Osteocyte (in vitro differentiated cells): ENCODE data around the gene FARSB. TPM values are rescaled to one million over a fixed set of nuclear protein-coding genes. Genes with fewer than 3 reads are reported as not detected.
"Not testable (repeated sequence)": the region's sequence is repeated elsewhere in the genome, so short reads cannot be mapped to it uniquely, and the experiment has no call there.

Experiments
- DNase-seq: peaks from one replicate; pipeline ENCODE4 v3.0.0; 2021; ENCODE audit warnings: mixed read lengths; ENCODE audit not compliant: unreplicated experiment; ENCODE audit errors: extremely low spot score
- H3K27ac Mint-ChIP-seq: one replicate; pipeline ENCODE4 v1.8.0; 2021; ENCODE audit warnings: mild to moderate bottlenecking, mixed read lengths; ENCODE audit not compliant: unreplicated experiment
- H3K27me3 Mint-ChIP-seq: one replicate; pipeline ENCODE4 v1.8.0; 2021; ENCODE audit warnings: mixed read lengths; ENCODE audit not compliant: unreplicated experiment
- H3K36me3 Mint-ChIP-seq: one replicate; pipeline ENCODE4 v1.8.0; 2021; ENCODE audit warnings: mixed read lengths; ENCODE audit not compliant: unreplicated experiment
- H3K4me1 Mint-ChIP-seq: one replicate; pipeline ENCODE4 v1.8.0; 2021; ENCODE audit warnings: mixed read lengths; ENCODE audit not compliant: unreplicated experiment
- H3K4me3 Mint-ChIP-seq: one replicate; pipeline ENCODE4 v1.8.0; 2021; ENCODE audit warnings: mild to moderate bottlenecking, moderate library complexity, mixed read lengths; ENCODE audit not compliant: unreplicated experiment
- H3K9me3 Mint-ChIP-seq: one replicate; pipeline ENCODE4 v1.8.0; 2021; ENCODE audit warnings: mixed read lengths; ENCODE audit not compliant: unreplicated experiment
- CTCF ChIP-seq: fragments of 200-600 bp; sonication (generic); IDR thresholded peaks from 2 replicates; pipeline ENCODE4 v1.5.0; 2021; ENCODE audit warnings: antibody characterized with exemption, mild to moderate bottlenecking, moderate library complexity
- total RNA-seq: library from RNA; stranded (reverse); gene quantifications from 2 replicates; pipeline ENCODE4 v1.2.1, GENCODE V29; 2021

Gene FARSB
- total RNA-seq, 1 donor from 2014 or later: 15.8 TPM

- Mint-ChIP-seq H3K27me3 (no peaks in the 10 kb centered on the region), H3K9me3 (no peaks in the 10 kb centered on the region)
- TF ChIP-seq CTCF: no peak
These were observed 64.2 kb downstream of the FARSB start for GRCh38 chr2:222591661-222592060.

GRCh38 chr2:222584589-222584988, 71.3 kb downstream of the FARSB start:
- not testable (repeated sequence) for H3K4me1 Mint-ChIP-seq, H3K9me3 Mint-ChIP-seq, H3K4me3 Mint-ChIP-seq, H3K27ac Mint-ChIP-seq, DNase-seq, H3K27me3 Mint-ChIP-seq
- peaks cover 35% of the 10 kb centered on the region for H3K36me3 Mint-ChIP-seq

More at GRCh38 chr2:222591661-222592060, 64.2 kb downstream of the FARSB start:
- peaks cover 18% of the 10 kb centered on the region for H3K36me3 Mint-ChIP-seq
- no peak for DNase-seq
- H3K4me3 Mint-ChIP-seq: no peak overlapping the region
- peaks cover 13% of the 10 kb centered on the region for H3K4me1 Mint-ChIP-seq
- H3K27ac Mint-ChIP-seq: no peak overlapping the region

GRCh38 chr2:222582928-222583327, 73.0 kb downstream of the FARSB start:
- no peak overlapping the region for H3K4me3 Mint-ChIP-seq
- peaks cover 38% of the 10 kb centered on the region for H3K36me3 Mint-ChIP-seq
- H3K4me1 Mint-ChIP-seq: no peaks in the 10 kb centered on the region
- peak; percentile 20 for TF ChIP-seq CTCF
- no peaks in the 10 kb centered on the region for H3K27me3 Mint-ChIP-seq
- H3K9me3 Mint-ChIP-seq: no peaks in the 10 kb centered on the region
- no peak for DNase-seq
- no peak overlapping the region for H3K27ac Mint-ChIP-seq

GRCh38 chr2:222577341-222577740, 78.6 kb downstream of the FARSB start:
- H3K27me3 Mint-ChIP-seq: no peaks in the 10 kb centered on the region
- DNase-seq: no peak
- H3K36me3 Mint-ChIP-seq: peaks cover 10% of the 10 kb centered on the region
- H3K9me3 Mint-ChIP-seq: no peaks in the 10 kb centered on the region
- no peak overlapping the region for H3K27ac Mint-ChIP-seq
- peaks cover 20% of the 10 kb centered on the region for H3K4me1 Mint-ChIP-seq
- no peak overlapping the region for H3K4me3 Mint-ChIP-seq
- no peak for TF ChIP-seq CTCF

GRCh38 chr2:222576171-222577081, 79.5 kb downstream of the FARSB start:
- DNase-seq: no peak
- H3K36me3 Mint-ChIP-seq: peaks cover 18% of the 10 kb centered on the region
- H3K27ac Mint-ChIP-seq: no peak overlapping the region
- H3K9me3 Mint-ChIP-seq: no peaks in the 10 kb centered on the region
- no peak for TF ChIP-seq CTCF
- H3K27me3 Mint-ChIP-seq: no peaks in the 10 kb centered on the region
- peaks cover 25% of the 10 kb centered on the region for H3K4me1 Mint-ChIP-seq
- no peak overlapping the region for H3K4me3 Mint-ChIP-seq
